HK-2 (cell line): ENCODE measurements around the gene UBE2E1.
"Not testable (repeated sequence)": the region's sequence is repeated elsewhere in the genome, so short reads cannot be mapped to it uniquely, and the experiment has no call there.

Source experiments
- DNase-seq: peaks from one replicate; pipeline ENCODE4 v3.0.0-alpha.2; 2018; ENCODE audit not compliant: unreplicated experiment

UBE2E1 gene

DNA sequence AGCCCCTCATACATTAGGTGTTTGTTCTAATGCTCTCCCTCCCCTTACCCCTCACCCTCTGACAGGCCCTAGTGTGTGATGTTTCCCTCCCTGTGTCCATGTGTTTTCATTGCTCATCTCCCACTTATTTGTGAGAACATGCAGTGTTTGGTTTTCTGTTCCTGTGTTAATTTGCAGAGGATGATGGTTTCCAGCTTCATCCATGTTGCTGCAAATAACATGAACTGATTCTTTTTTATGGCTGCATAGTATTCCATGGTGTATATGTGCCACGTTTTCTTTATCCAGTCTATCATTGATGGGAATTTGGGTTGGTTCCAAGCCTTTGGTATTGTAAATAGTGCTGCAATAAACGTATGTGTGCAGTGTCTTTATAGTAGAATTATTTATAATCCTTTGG, 43.7 kb downstream of the UBE2E1 start:
- not testable (repeated sequence) for DNase-seq

DNA sequence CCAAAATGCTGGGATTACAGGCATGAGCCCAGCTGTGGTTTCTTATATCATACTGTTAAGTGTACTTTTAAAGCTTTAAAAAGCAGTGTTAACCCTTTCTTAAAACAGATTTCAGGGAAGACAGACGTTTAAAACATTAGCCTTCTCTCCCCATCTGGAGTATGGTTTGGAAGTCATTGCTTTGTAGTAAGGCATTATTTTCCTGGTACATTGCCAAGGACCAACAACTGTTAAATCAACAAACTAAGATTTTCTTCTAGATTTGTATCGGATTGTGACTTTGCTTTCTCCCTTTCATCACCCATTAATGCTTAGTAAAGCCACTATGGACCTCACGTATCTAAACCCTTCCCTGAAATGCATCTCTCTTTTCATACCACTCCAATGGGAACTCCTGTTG, 50.5 kb downstream of the UBE2E1 start:
- DNase-seq: no peak

DNA sequence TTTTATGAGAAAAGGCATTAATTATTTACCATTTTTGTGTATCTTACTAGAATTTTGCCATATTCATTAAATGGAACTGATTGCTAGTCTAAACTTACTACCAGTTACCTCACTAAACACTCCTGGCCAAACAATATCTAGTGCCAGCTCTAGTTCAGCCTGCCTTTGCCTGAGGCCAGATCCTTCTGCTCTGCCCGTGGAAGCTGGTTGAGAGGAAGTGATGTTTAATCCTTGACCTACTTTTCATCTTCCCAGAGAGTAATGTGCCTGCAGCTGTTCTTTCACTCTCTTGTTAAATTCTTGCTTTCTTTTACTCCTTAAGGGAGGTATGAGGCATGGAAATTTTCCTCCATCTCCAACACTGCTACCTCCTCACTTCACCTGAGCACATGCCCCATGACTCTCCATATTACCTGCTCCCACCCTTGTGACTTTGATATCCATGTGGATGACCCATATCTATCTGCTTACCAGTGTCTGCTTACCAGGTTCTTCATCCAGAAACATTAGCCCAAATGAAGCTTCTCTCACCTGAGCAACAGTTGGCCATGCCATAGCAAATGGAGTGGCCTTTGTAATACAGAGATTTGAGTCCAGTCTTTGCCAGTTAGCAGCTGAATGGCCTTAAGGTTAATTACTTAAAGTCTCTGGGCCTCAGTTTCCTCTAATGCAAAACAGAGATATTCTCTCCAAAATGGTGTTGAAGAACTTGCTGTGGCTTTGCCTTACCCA, 53.4 kb downstream of the UBE2E1 start:
- no peak for DNase-seq

DNA sequence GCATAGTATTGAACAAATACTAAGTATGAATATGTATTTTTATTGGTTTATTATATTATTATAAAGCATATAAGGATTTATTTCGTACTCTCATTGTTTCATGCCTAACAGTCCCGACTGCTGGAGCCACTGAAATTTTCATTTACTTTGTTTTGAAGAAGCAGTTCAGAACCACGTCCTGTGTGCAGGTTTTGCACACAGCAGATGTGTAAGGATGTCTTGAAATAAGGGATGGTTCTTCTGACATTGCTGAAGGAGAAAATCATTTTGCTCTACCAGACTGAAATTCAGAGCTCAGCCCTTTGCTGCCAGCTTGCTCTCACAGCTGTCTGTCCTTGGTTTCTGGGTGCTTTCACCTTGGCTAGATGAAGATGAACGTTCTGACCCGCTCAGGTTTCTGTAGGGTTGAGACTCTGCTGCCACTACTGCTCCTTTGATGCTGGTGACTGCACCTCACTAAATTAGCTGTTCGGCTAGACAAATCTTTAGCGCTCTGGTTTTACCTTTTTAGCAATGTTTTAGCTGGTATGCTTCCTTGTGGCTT, 54.2 kb downstream of the UBE2E1 start:
- DNase-seq: no peak

- DNase-seq: no peak
Measured at GRCh38 chr3:23861689-23862088, 55.9 kb downstream of the UBE2E1 start.

DNA sequence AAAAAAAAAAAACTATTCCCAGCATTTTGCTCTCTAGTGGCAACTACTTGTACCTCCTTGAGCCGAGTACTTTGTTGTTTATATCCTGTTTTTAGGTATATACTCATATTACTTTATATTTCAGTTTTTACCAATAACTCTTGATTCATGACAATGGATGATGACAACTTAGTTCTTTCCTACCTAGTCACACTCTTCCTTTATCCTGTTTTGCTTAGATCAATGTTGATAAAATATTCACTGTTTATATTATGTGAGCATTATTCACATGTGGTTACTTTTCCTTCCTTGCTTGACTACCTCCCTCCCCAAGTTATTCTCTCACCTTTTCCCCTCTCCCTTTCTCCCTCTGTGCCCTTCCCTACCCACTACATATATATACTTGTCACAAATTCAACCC, 57.3 kb downstream of the UBE2E1 start:
- no peak for DNase-seq

GRCh38 chr3:23864931-23865330, 59.2 kb downstream of the UBE2E1 start:
- no peak for DNase-seq

- no peak for DNase-seq
Measured at GRCh38 chr3:23865595-23866396, 60.0 kb downstream of the UBE2E1 start.

DNA sequence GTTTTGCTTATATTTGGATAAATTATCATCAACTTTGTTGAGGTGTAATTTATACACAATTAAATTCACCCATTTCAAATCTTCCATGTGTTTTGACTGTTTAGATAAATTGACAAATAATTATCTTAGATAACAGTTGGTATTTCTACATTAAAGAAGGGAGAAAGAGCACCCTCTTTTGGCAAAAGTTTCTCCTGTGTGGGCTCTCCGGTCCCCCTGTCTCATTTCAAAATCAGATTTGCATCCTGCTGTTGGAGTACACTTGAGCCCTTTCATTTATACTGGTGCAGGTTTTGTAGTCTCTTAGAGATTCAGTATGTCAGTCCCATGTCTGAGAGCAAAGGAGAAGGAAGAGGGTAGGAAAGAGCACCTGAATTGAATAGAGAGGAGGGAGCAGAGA, 61.6 kb downstream of the UBE2E1 start:
- no peak for DNase-seq

GRCh38 chr3:23867838-23868237, 62.1 kb downstream of the UBE2E1 start:
- no peak for DNase-seq

- no peak for DNase-seq
Measured at GRCh38 chr3:23869977-23870662, 64.4 kb downstream of the UBE2E1 start.

GRCh38 chr3:23870663-23871043, 64.9 kb downstream of the UBE2E1 start:
- not testable (repeated sequence) for DNase-seq

GRCh38 chr3:23871361-23871760, 65.6 kb downstream of the UBE2E1 start:
- DNase-seq: not testable (repeated sequence)

DNA sequence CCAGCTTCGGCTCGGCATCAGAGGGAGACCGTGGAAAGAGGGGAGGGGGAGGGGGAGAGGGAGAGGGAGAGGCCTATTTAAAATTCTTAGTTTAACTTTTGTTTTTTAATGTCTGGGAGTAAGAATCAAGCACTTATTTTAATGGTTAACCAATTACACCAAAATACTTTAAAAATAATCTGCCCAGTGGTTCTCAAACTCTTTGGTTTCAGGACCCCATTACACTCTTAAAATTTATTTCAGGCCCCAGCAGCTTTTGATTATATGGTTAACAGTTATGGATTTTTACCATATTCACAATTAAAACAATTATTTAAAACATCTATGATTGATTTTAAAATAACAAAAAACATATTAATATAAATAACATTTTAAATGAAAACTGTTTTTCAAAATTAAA, 66.6 kb downstream of the UBE2E1 start:
- DNase-seq: no peak

DNA sequence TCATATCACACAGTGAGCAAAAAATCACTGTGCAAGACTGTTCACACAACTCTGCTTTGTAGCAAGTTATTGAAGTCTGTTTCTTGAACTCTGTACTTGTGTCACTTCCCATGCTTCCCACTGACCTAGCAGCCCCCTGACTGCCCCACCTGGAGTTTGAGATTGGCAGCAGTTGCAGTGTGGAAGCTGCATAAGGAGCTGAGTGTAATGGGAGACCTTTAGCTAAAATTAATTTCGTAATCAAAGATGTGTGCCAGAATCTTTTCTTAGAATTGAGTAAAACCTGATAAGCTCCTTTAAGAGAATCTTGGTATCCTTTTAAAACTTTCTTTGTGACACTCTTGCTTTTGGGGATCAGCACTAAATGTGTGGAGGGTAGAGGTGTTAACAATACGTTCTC, 68.2 kb downstream of the UBE2E1 start:
- DNase-seq: no peak

DNA sequence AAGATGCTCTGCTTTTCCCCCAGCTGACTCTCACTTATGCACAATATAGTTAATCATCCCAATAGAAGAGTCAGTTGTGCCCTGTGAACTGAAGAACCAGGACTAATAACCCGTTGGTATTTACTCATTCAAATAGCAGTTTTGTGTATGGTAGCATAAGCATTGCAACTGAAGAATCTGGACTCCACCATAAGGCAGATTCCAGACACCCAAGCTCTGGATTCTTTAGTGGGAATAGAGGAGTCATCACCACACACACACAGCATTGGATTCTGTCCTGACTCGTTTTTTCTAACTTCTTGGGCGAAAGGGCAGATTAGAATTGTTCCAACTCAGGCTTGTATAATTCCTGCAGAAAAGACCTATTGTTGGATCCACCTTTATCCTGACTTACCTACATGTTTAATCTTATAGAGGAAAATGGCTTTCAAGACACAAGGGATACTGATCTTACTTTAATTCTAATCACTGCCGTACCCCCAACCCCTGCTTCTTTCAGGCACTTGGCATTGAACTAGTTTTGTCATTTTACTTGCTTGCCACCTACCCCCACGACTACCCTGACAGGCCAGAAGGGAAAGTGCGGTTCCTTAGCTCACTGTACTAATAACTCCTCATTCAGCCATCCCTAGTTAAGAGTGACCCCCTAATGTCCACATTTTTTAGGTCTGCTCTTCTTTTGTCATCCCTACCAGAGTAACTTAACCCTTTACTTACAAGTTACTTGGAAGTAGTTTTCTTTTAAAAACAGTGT, 68.8 kb downstream of the UBE2E1 start:
- no peak for DNase-seq

DNA sequence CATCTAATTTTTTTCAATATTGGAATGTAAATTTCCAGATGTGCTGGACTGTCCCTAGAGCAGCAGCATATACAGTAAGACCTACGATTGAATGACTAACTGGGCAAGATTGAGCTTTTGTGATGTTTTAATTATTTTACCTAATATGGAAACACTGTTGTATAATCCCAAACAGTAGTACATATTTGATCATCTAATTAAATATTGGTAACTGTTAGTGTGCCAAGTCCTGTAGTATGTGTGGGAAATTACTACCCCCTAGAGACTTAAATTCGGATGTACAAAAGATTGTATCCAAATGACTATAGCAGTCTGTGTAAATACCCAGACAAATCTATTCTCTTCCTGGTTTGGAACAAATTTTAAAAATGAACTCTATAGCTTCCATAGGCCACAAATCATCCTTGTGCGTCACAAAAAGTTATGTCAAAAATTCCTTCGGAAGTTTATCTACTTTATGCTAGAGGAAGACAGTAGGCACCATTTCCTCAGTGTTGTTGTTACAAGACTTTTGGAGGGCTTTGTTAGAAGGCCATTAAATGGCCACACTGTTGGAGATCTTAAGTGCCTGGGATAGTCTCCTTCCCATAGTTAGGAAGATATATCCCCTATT, 69.5 kb downstream of the UBE2E1 start:
- DNase-seq: no peak

GRCh38 chr3:23876923-23877322, 71.2 kb downstream of the UBE2E1 start:
- no peak for DNase-seq

DNA sequence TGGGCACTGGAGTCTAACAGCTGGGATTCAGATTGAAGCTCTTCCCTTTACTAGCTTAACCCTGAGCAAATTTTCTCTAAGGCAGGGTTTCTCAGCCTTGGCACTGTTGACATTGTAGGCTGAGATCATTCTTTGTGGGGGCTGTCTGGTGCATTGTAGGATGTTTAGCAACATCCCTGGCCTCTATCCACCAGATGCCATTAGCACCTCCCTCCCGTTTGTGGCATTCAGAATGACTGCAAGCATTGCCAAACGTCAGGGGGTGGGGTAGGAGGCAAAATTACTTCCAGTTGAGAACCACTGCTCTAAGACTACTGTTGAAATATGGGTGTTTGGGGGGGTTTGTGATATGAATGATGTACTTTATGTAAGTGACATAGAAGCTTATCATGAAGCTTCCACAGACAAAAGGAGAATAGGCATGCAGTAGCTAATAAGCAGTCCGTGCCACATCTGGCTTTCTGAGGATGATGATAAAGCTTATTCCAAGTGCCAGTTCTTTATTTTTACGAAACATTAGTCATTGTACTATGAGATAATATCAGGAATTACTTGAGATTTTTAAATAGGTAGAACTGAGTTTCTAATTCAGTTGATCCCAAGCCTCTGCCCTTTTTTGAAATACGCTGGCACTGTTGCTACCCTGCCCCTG, 71.7 kb downstream of the UBE2E1 start:
- no peak for DNase-seq

- no peak for DNase-seq
Measured at GRCh38 chr3:23879485-23879884, 73.7 kb downstream of the UBE2E1 start.
